ENCODE measurements around the gene PGK2. TPM values are rescaled to one million over a fixed set of nuclear protein-coding genes. Genes with fewer than 3 reads are reported as not detected.
"Not testable (repeated sequence)": the region's sequence is repeated elsewhere in the genome, so short reads cannot be mapped to it uniquely, and the experiment has no call there.

PGK2 gene
- not detected for total RNA-seq
- long read RNA-seq, donor 1 = 0 reads
- long read RNA-seq, donor 2 = 0 reads

GRCh38 chr6:49787176-49787575, at the start of gene PGK2:
TSS of gene PGK2 (minus strand) at chr6:49787285. CDS start at chr6:49787187, 98 bp downstream.
- intact Hi-C loops (cut with DNase I) = no loop called here
- no peak for DNase-seq (ENCODE audit: low spot score)

- DNase-seq (ENCODE audit: low spot score) = no peak
- intact Hi-C loops (cut with DNase I) = no loop called here
Observed at GRCh38 chr6:49835140-49835539, 48.1 kb upstream of the PGK2 start.

GRCh38 chr6:49833386-49833785, 46.3 kb upstream of the PGK2 start:
- intact Hi-C loops (cut with DNase I) = no loop called here
- no peak for DNase-seq (ENCODE audit: low spot score)

GRCh38 chr6:49826743-49827406, 39.8 kb upstream of the PGK2 start:
- intact Hi-C loops (cut with DNase I) = no loop called here
- no peak for DNase-seq (ENCODE audit: low spot score)

GRCh38 chr6:49815166-49815565, 28.1 kb upstream of the PGK2 start:
- intact Hi-C loops (cut with DNase I) = no loop called here
- DNase-seq (ENCODE audit: low spot score) = no peak

GRCh38 chr6:49813248-49813647, 26.2 kb upstream of the PGK2 start:
- no peak for DNase-seq (ENCODE audit: low spot score)
- intact Hi-C loops (cut with DNase I) = no loop called here

GRCh38 chr6:49806145-49806544, 19.1 kb upstream of the PGK2 start:
- intact Hi-C loops (cut with DNase I) = no loop called here
- DNase-seq (ENCODE audit: low spot score) = no peak

GRCh38 chr6:49805246-49805645, 18.2 kb upstream of the PGK2 start:
- intact Hi-C loops (cut with DNase I) = no loop called here
- DNase-seq (ENCODE audit: low spot score) = no peak

GRCh38 chr6:49801525-49801924, 14.4 kb upstream of the PGK2 start:
- DNase-seq (ENCODE audit: low spot score) = no peak

GRCh38 chr6:49799090-49799489, 12.0 kb upstream of the PGK2 start:
- no peak for DNase-seq (ENCODE audit: low spot score)
- intact Hi-C loops (cut with DNase I) = no loop called here

More at GRCh38 chr6:49801525-49801924, 14.4 kb upstream of the PGK2 start:
- intact Hi-C loops (cut with DNase I) = no loop called here

GRCh38 chr6:49796842-49797455, 9.9 kb upstream of the PGK2 start:
- DNase-seq (ENCODE audit: low spot score); intact Hi-C loops (cut with DNase I): not testable (repeated sequence)

GRCh38 chr6:49790341-49790740, 3.3 kb upstream of the PGK2 start:
- DNase-seq (ENCODE audit: low spot score) = no peak
- intact Hi-C loops (cut with DNase I) = no loop called here

- no peak for DNase-seq (ENCODE audit: low spot score)
- intact Hi-C loops (cut with DNase I) = no loop called here
Observed at GRCh38 chr6:49784272-49784671, 2.8 kb downstream of the PGK2 start.

GRCh38 chr6:49782725-49783124, 4.4 kb downstream of the PGK2 start:
- no peak for DNase-seq (ENCODE audit: low spot score)
- intact Hi-C loops (cut with DNase I) = no loop called here

- intact Hi-C loops (cut with DNase I) = no loop called here
- no peak for DNase-seq (ENCODE audit: low spot score)
Observed at GRCh38 chr6:49782293-49782692, 4.8 kb downstream of the PGK2 start.

- DNase-seq (ENCODE audit: low spot score) = no peak
- intact Hi-C loops (cut with DNase I) = no loop called here
Observed at GRCh38 chr6:49776444-49776843, 10.6 kb downstream of the PGK2 start.

GRCh38 chr6:49775043-49775442, 12.0 kb downstream of the PGK2 start:
- DNase-seq (ENCODE audit: low spot score) = no peak
- intact Hi-C loops (cut with DNase I) = no loop called here

- intact Hi-C loops (cut with DNase I) = no loop called here
- DNase-seq (ENCODE audit: low spot score) = no peak
Observed at GRCh38 chr6:49772285-49772684, 14.8 kb downstream of the PGK2 start.

GRCh38 chr6:49766762-49767161, 20.3 kb downstream of the PGK2 start:
- intact Hi-C loops (cut with DNase I) = loop anchor here in 1 of 2 donors (5.0 kb wide), 1 partner anchor 1244 kb away; no protein-coding TSS in a partner anchor
- DNase-seq (ENCODE audit: low spot score) = no peak

GRCh38 chr6:49764571-49765236, 22.4 kb downstream of the PGK2 start:
- no peak for DNase-seq (ENCODE audit: low spot score)
- intact Hi-C loops (cut with DNase I) = loop anchor here in 1 of 2 donors (5.0 kb wide), 1 partner anchor 1242 kb away; no protein-coding TSS in a partner anchor
